Loucy (cell line): ENCODE data around the gene PHACTR3.

Experiments
- EZH2phosphoT487 ChIP-seq: fragments of 200-600 bp; IDR thresholded peaks from 2 replicates; pipeline ENCODE4 v1.6.1; 2018; ENCODE audit warnings: antibody characterized with exemption, mild to moderate bottlenecking, moderate library complexity, borderline replicate concordance
- TF ChIP-seq, protein P1 (sequence below): fragments of 200-600 bp; sonication (generic); conservative IDR thresholded peaks from 2 replicates; pipeline ENCODE4 v1.5.1; 2014; ENCODE audit warnings: mild to moderate bottlenecking, antibody characterized with exemption, low read length

DNA sequence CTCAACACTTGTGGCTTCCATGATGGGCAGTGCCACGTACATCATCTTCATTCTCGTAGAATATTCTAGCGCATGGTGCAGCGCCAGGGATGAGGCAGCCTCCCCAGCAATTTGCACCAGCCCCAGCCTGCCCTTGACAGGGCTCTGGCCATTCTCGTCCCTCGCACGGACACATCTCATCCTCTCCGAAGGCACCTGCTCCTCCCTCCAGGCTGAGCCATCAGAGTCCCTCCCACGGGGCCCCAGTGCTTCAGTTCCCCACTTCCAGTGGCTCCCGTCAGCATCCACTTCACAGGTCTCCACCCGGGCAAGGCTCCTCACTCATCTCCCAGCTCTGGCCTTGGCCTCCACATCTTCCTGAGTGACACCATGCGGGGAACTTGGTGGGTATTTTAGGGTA lies 13.3 kb upstream of the PHACTR3 start:
- no peak for TF ChIP-seq EZH2phosphoT487
- TF ChIP-seq, protein P1, sequence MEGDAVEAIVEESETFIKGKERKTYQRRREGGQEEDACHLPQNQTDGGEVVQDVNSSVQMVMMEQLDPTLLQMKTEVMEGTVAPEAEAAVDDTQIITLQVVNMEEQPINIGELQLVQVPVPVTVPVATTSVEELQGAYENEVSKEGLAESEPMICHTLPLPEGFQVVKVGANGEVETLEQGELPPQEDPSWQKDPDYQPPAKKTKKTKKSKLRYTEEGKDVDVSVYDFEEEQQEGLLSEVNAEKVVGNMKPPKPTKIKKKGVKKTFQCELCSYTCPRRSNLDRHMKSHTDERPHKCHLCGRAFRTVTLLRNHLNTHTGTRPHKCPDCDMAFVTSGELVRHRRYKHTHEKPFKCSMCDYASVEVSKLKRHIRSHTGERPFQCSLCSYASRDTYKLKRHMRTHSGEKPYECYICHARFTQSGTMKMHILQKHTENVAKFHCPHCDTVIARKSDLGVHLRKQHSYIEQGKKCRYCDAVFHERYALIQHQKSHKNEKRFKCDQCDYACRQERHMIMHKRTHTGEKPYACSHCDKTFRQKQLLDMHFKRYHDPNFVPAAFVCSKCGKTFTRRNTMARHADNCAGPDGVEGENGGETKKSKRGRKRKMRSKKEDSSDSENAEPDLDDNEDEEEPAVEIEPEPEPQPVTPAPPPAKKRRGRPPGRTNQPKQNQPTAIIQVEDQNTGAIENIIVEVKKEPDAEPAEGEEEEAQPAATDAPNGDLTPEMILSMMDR = no peak
